Epithelial cell of proximal tubule (primary cell): ENCODE measurements around the gene AGAP3. TPM values are rescaled to one million over a fixed set of nuclear protein-coding genes. Genes with fewer than 3 reads are reported as not detected.

Source experiments
- DNase-seq: peaks from one replicate; pipeline ENCODE4 v3.0.0-alpha.2; 2011; ENCODE audit warnings: low read depth
- H3K4me3 ChIP-seq: 2 replicates; pipeline ENCODE4 v1.5.1; 2011; ENCODE audit warnings: low read depth, mild to moderate bottlenecking, low read length
- CTCF ChIP-seq: conservative IDR thresholded peaks from 2 replicates; pipeline ENCODE4 v1.5.1; 2012; ENCODE audit warnings: low read depth, mild to moderate bottlenecking, low read length
- total RNA-seq: library from RNA; depleted of rRNA; stranded (reverse); fragments of >200 nt; gene quantifications from 2 replicates; pipeline ENCODE4 v1.2.3, GENCODE V29; 2015

The AGAP3 gene
- total RNA-seq, 1 donor from 2014 or later: 60.1 TPM

- TF ChIP-seq CTCF: no peak
- H3K4me3 ChIP-seq: no peak within 1 kb of the TSS
- DNase-seq: no peak
Observed at GRCh38 chr7:151186640-151187408, 100.5 kb downstream of the AGAP3 start, which contains the start of gene ASB10. Gene ASB10, minus strand, starts transcription at chr7:151187250. Its CDS starts 120 bp downstream, at chr7:151187130.

GRCh38 chr7:151187409-151188251 lies 101.4 kb downstream of the AGAP3 start:
- TF ChIP-seq CTCF: no peak
- no peak overlapping the region for H3K4me3 ChIP-seq
- DNase-seq: no peak

GRCh38 chr7:151188252-151188542 lies 101.9 kb downstream of the AGAP3 start:
- TF ChIP-seq CTCF: no peak
- no peak overlapping the region for H3K4me3 ChIP-seq
- no peak for DNase-seq

GRCh38 chr7:151189038-151189437 lies 102.8 kb downstream of the AGAP3 start:
- H3K4me3 ChIP-seq: no peak overlapping the region
- TF ChIP-seq CTCF: no peak
- DNase-seq: no peak

- no peak for DNase-seq
- no peak overlapping the region for H3K4me3 ChIP-seq
- TF ChIP-seq CTCF: no peak
Observed at GRCh38 chr7:151191544-151191943, 105.3 kb downstream of the AGAP3 start.

- no peak overlapping the region for H3K4me3 ChIP-seq
- no peak for DNase-seq
- TF ChIP-seq CTCF: no peak
Observed at GRCh38 chr7:151192002-151192539, 105.8 kb downstream of the AGAP3 start.
